ENCODE results near the gene ITGA1. TPM values are rescaled to one million over a fixed set of nuclear protein-coding genes. Genes with fewer than 3 reads are reported as not detected.

ITGA1 gene
- total and polyA plus RNA-seq, 4 donors = 24.2 to 187 (median 48.5) TPM

DNA sequence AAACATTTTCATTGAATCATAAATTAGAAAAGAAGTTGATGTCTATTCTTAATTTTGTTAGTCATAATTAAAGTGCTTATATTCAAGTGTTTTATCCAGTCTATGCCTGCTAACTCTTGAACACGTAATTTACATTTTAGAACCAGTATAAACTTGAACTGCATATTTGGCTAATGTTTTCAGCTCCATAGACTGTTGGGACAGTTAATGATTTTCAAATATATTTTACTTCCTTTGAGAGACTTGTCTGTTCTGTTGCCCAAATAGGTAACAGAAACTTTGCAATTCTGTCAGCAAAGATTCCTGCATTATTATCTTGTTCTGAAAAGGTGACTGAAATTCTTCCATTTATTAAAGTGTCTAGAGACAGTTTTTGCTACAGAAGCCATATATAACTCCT is 209.3 kb downstream of the ITGA1 start:
- DNase-seq (ENCODE audit: low spot score) = no peak
- TF ChIP-seq, protein P1, sequence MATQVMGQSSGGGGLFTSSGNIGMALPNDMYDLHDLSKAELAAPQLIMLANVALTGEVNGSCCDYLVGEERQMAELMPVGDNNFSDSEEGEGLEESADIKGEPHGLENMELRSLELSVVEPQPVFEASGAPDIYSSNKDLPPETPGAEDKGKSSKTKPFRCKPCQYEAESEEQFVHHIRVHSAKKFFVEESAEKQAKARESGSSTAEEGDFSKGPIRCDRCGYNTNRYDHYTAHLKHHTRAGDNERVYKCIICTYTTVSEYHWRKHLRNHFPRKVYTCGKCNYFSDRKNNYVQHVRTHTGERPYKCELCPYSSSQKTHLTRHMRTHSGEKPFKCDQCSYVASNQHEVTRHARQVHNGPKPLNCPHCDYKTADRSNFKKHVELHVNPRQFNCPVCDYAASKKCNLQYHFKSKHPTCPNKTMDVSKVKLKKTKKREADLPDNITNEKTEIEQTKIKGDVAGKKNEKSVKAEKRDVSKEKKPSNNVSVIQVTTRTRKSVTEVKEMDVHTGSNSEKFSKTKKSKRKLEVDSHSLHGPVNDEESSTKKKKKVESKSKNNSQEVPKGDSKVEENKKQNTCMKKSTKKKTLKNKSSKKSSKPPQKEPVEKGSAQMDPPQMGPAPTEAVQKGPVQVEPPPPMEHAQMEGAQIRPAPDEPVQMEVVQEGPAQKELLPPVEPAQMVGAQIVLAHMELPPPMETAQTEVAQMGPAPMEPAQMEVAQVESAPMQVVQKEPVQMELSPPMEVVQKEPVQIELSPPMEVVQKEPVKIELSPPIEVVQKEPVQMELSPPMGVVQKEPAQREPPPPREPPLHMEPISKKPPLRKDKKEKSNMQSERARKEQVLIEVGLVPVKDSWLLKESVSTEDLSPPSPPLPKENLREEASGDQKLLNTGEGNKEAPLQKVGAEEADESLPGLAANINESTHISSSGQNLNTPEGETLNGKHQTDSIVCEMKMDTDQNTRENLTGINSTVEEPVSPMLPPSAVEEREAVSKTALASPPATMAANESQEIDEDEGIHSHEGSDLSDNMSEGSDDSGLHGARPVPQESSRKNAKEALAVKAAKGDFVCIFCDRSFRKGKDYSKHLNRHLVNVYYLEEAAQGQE (IDR thresholded peaks at IDR 0.05) = no peak
- no peak for TF ChIP-seq FOXA2 (IDR thresholded peaks at IDR 0.05)
- TF ChIP-seq, protein P2, sequence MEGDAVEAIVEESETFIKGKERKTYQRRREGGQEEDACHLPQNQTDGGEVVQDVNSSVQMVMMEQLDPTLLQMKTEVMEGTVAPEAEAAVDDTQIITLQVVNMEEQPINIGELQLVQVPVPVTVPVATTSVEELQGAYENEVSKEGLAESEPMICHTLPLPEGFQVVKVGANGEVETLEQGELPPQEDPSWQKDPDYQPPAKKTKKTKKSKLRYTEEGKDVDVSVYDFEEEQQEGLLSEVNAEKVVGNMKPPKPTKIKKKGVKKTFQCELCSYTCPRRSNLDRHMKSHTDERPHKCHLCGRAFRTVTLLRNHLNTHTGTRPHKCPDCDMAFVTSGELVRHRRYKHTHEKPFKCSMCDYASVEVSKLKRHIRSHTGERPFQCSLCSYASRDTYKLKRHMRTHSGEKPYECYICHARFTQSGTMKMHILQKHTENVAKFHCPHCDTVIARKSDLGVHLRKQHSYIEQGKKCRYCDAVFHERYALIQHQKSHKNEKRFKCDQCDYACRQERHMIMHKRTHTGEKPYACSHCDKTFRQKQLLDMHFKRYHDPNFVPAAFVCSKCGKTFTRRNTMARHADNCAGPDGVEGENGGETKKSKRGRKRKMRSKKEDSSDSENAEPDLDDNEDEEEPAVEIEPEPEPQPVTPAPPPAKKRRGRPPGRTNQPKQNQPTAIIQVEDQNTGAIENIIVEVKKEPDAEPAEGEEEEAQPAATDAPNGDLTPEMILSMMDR (IDR thresholded peaks at IDR 0.05; ENCODE audit: low read depth, low read length, missing input control) = no peak
- TF ChIP-seq GABPA (IDR thresholded peaks at IDR 0.05 in 1 of 2, conservative IDR thresholded peaks at IDR 0.05 in 1 of 2) = no peak
- no peak for TF ChIP-seq EGR1 (IDR thresholded peaks at IDR 0.05; ENCODE audit: low read depth in 2 of 2)
- TF ChIP-seq, protein P3, sequence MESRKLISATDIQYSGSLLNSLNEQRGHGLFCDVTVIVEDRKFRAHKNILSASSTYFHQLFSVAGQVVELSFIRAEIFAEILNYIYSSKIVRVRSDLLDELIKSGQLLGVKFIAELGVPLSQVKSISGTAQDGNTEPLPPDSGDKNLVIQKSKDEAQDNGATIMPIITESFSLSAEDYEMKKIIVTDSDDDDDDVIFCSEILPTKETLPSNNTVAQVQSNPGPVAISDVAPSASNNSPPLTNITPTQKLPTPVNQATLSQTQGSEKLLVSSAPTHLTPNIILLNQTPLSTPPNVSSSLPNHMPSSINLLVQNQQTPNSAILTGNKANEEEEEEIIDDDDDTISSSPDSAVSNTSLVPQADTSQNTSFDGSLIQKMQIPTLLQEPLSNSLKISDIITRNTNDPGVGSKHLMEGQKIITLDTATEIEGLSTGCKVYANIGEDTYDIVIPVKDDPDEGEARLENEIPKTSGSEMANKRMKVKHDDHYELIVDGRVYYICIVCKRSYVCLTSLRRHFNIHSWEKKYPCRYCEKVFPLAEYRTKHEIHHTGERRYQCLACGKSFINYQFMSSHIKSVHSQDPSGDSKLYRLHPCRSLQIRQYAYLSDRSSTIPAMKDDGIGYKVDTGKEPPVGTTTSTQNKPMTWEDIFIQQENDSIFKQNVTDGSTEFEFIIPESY (IDR thresholded peaks at IDR 0.05) = no peak
- TF ChIP-seq YY1 (IDR thresholded peaks at IDR 0.05) = no peak
- no peak for TF ChIP-seq NR2F2 (IDR thresholded peaks at IDR 0.05)
- no peak for TF ChIP-seq RXRA (IDR thresholded peaks at IDR 0.05)
- TF ChIP-seq SP1 (IDR thresholded peaks at IDR 0.05) = no peak
- no peak for TF ChIP-seq HNF4A (conservative IDR thresholded peaks at IDR 0.05)
- no peak for TF ChIP-seq RAD21 (IDR thresholded peaks at IDR 0.05)
- TF ChIP-seq JUND (IDR thresholded peaks at IDR 0.05) = no peak
- no peak for TF ChIP-seq TAF1 (conservative IDR thresholded peaks at IDR 0.05)
- H3K36me3 ChIP-seq (ENCODE audit: control insufficient read depth in 4 of 4, insufficient read depth in 3 of 4, low read depth in 1 of 4, low read length in 3 of 4) = no peaks in the 10 kb centered on the region
- no peaks in the 10 kb centered on the region for H3K4me1 ChIP-seq (ENCODE audit: control insufficient read depth in 4 of 4, insufficient read depth in 4 of 4, low read length in 3 of 4)
- H3K4me3 ChIP-seq (ENCODE audit: low read depth in 1 of 3, low read length in 3 of 3) = no peak overlapping the region
- no peak overlapping the region for H3K27ac ChIP-seq (ENCODE audit: low read depth in 1 of 2, low read length in 2 of 2)
- no peaks in the 10 kb centered on the region for H3K9me3 ChIP-seq (ENCODE audit: control insufficient read depth in 4 of 4, low read length in 3 of 4)
- H3K27me3 ChIP-seq (ENCODE audit: control insufficient read depth in 4 of 4, insufficient read depth in 4 of 4, low read length in 3 of 4) = peaks cover 0 to 5% (median 0%) of the 10 kb centered on the region in 4 donors
- no peak overlapping the region for H3K9ac ChIP-seq (ENCODE audit: low read depth in 1 of 2, low read length in 2 of 2)
- 68% methylated on average over 1 of the region's 1 CpG for WGBS

DNA sequence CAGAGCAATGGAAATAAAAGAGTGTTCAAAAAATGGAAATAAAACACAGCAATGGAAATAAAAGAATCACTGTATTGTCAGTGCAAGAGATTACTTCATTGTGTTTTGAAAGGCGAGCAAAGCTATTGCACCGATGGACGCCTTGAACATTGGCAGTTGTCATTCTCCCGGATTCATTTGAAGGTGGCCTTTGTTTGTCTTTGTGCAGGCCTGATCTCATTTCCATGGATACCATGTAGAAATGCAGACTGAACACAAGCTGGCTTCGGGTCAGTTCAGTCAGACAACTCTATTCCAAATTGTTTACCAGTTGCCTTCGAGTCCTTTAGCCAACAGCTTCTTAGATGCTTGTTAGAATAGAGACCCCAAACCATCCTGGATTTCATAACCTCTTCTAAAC is 209.7 kb downstream of the ITGA1 start:
- Histone ChIP-seq H3K4me3 (ENCODE audit: low read depth in 1 of 3, low read length in 3 of 3) (no peak overlapping the region), H3K9ac (ENCODE audit: low read depth in 1 of 2, low read length in 2 of 2) (no peak overlapping the region), H3K9me3 (ENCODE audit: control insufficient read depth in 4 of 4, low read length in 3 of 4) (no peaks in the 10 kb centered on the region), H3K4me1 (ENCODE audit: control insufficient read depth in 4 of 4, insufficient read depth in 4 of 4, low read length in 3 of 4) (no peaks in the 10 kb centered on the region), H3K27me3 (ENCODE audit: control insufficient read depth in 4 of 4, insufficient read depth in 4 of 4, low read length in 3 of 4) (peaks cover 0 to 5% (median 0%) of the 10 kb centered on the region in 4 donors), H3K36me3 (ENCODE audit: control insufficient read depth in 4 of 4, insufficient read depth in 3 of 4, low read depth in 1 of 4, low read length in 3 of 4) (no peaks in the 10 kb centered on the region), H3K27ac (ENCODE audit: low read depth in 1 of 2, low read length in 2 of 2) (no peak overlapping the region)
- no peak for TF ChIP-seq GABPA (IDR thresholded peaks at IDR 0.05 in 1 of 2, conservative IDR thresholded peaks at IDR 0.05 in 1 of 2)
- TF ChIP-seq HNF4A (conservative IDR thresholded peaks at IDR 0.05) = no peak
- no peak for TF ChIP-seq HNF4G (IDR thresholded peaks at IDR 0.05)
- TF ChIP-seq EGR1 (IDR thresholded peaks at IDR 0.05; ENCODE audit: low read depth in 2 of 2) = no peak
- TF ChIP-seq FOXA2 (IDR thresholded peaks at IDR 0.05) = no peak
- TF ChIP-seq, protein P4, sequence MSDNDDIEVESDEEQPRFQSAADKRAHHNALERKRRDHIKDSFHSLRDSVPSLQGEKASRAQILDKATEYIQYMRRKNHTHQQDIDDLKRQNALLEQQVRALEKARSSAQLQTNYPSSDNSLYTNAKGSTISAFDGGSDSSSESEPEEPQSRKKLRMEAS (IDR thresholded peaks at IDR 0.05) = no peak
- TF ChIP-seq RAD21 (IDR thresholded peaks at IDR 0.05) = no peak
- TF ChIP-seq, protein P3 (IDR thresholded peaks at IDR 0.05) = no peak
- no peak for TF ChIP-seq NR2F2 (IDR thresholded peaks at IDR 0.05)
- WGBS = 45% methylated on average over 6 of the region's 6 CpGs
- no peak for DNase-seq (ENCODE audit: low spot score)

Data from liver (tissue), 9 donors.